ENCODE results near the gene INS. TPM values are rescaled to one million over a fixed set of nuclear protein-coding genes. Genes with fewer than 3 reads are reported as not detected.

INS gene
- total RNA-seq, 6 experiments from 2014 or later, result not detected

- Mint-ChIP-seq H3K27me3 (ENCODE audit: insufficient read depth) (peaks cover 51% of the 10 kb centered on the region), H3K4me3 (no peak overlapping the region), H3K9me3 (no peaks in the 10 kb centered on the region), H3K4me1 (ENCODE audit: low read depth) (peaks cover 7% of the 10 kb centered on the region), H3K36me3 (ENCODE audit: low read depth) (no peaks in the 10 kb centered on the region), H3K27ac (no peak overlapping the region)
- no peak for TF ChIP-seq CTCF (IDR thresholded peaks at IDR 0.05)
- peak; percentile 18 for DNase-seq
These were observed 23.6 kb downstream of the INS start for GRCh38 chr11:2137202-2138067.

GRCh38 chr11:2136952-2137201, 24.1 kb downstream of the INS start:
- Mint-ChIP-seq H3K27ac (no peak overlapping the region), H3K4me1 (ENCODE audit: low read depth) (peaks cover 2% of the 10 kb centered on the region; the same call in 1 of the 2 replicates), H3K36me3 (ENCODE audit: low read depth) (no peaks in the 10 kb centered on the region), H3K9me3 (no peaks in the 10 kb centered on the region), H3K27me3 (ENCODE audit: insufficient read depth) (peaks cover 48% of the 10 kb centered on the region), H3K4me3 (no peak overlapping the region)
- TF ChIP-seq CTCF (IDR thresholded peaks at IDR 0.05), result no peak
- no peak for DNase-seq

GRCh38 chr11:2136209-2136951, 24.6 kb downstream of the INS start:
- H3K27ac Mint-ChIP-seq, result no peak overlapping the region
- no peaks in the 10 kb centered on the region for H3K9me3 Mint-ChIP-seq
- no peak for DNase-seq
- H3K36me3 Mint-ChIP-seq (ENCODE audit: low read depth), result no peaks in the 10 kb centered on the region
- no peak overlapping the region for H3K4me3 Mint-ChIP-seq
- no peaks in the 10 kb centered on the region for H3K4me1 Mint-ChIP-seq (ENCODE audit: low read depth)
- peaks cover 50% of the 10 kb centered on the region for H3K27me3 Mint-ChIP-seq (ENCODE audit: insufficient read depth)
- TF ChIP-seq CTCF (IDR thresholded peaks at IDR 0.05), result no peak

GRCh38 chr11:2135648-2136201, 25.3 kb downstream of the INS start:
- H3K27ac Mint-ChIP-seq, result no peak overlapping the region
- DNase-seq, result no peak
- H3K4me3 Mint-ChIP-seq, result no peak overlapping the region
- peaks cover 47% of the 10 kb centered on the region for H3K27me3 Mint-ChIP-seq (ENCODE audit: insufficient read depth)
- TF ChIP-seq CTCF (IDR thresholded peaks at IDR 0.05), result no peak
- H3K36me3 Mint-ChIP-seq (ENCODE audit: low read depth), result no peaks in the 10 kb centered on the region
- no peaks in the 10 kb centered on the region for H3K4me1 Mint-ChIP-seq (ENCODE audit: low read depth)
- H3K9me3 Mint-ChIP-seq, result no peaks in the 10 kb centered on the region

GRCh38 chr11:2135018-2135569, 25.9 kb downstream of the INS start:
- Mint-ChIP-seq H3K4me1 (ENCODE audit: low read depth) (no peaks in the 10 kb centered on the region), H3K9me3 (no peaks in the 10 kb centered on the region), H3K27ac (no peak overlapping the region), H3K36me3 (ENCODE audit: low read depth) (no peaks in the 10 kb centered on the region), H3K27me3 (ENCODE audit: insufficient read depth) (peaks cover 47% of the 10 kb centered on the region), H3K4me3 (no peak overlapping the region)
- no peak for DNase-seq
- no peak for TF ChIP-seq CTCF (IDR thresholded peaks at IDR 0.05)

Data from HFFc6 (cell line).